HG03097 (cell line): Measurements from ENCODE around the gene CLCC1.
"Not testable (repeated sequence)": the region's sequence is repeated elsewhere in the genome, so short reads cannot be mapped to it uniquely, and the experiment has no call there.

Source experiments
- ATAC-seq: cut with Tn5 transposase; IDR thresholded peaks from one replicate; pipeline ENCODE4 v1.9.1; 2021; ENCODE audit not compliant: unreplicated experiment, low FRiP score

CLCC1 gene, protein sequence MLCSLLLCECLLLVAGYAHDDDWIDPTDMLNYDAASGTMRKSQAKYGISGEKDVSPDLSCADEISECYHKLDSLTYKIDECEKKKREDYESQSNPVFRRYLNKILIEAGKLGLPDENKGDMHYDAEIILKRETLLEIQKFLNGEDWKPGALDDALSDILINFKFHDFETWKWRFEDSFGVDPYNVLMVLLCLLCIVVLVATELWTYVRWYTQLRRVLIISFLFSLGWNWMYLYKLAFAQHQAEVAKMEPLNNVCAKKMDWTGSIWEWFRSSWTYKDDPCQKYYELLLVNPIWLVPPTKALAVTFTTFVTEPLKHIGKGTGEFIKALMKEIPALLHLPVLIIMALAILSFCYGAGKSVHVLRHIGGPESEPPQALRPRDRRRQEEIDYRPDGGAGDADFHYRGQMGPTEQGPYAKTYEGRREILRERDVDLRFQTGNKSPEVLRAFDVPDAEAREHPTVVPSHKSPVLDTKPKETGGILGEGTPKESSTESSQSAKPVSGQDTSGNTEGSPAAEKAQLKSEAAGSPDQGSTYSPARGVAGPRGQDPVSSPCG

DNA sequence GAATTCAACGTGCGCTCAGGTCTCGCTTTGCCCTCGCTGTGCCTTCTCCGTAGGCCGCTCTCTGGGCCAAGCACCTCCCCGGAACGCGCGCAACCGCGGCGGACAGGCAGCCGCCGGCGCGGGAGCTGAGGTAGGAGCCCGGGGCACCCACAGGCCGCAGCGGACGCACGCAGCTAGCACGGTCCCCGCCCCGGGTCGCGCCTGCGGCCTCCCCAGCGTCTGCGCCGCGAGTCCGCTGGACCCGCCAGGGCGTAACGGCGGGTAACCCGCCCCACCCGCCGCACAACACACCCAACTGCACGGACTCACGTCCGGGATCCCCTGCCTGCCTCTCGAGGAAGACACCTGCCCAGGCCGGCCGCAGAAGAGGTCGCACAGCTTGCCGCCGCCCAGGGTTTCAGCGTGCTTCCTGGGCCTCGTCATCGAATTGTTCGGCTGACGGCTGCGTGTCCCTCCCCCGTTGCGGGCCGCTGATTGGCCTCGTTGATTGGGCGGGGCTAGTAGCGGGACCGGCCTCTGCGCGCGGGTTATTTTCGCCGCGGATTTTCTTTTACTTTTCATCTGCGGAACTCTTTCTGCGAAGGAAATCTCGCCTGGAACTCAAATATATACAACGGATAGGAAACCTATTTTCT lies at the start of gene CLCC1:
Gene CLCC1 (minus strand): TSS at position 433 of the 635 bp plus-strand sequence. CDS start 13,047 bp downstream, outside the sequence.
- ATAC-seq, result peak; percentile 94

DNA sequence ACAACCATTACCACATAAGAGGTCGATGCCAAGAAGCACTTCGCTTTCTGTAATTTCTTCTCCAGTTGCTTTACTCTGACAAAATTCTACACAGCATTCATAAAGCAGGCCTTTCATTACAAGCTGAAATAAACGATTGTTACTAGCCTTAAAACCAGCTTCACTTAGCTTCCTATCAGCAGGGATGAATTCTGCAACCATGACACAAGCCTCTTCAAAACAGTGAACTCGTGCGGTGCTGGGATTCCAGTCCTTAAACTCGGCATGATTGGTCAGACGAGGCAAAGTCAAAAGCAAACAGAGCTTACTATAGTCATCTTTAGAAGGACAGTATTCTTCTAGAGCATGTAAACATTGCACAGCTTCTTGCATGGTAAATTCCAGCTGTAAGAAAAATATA lies 48.1 kb upstream of the CLCC1 start:
- no peak for ATAC-seq

DNA sequence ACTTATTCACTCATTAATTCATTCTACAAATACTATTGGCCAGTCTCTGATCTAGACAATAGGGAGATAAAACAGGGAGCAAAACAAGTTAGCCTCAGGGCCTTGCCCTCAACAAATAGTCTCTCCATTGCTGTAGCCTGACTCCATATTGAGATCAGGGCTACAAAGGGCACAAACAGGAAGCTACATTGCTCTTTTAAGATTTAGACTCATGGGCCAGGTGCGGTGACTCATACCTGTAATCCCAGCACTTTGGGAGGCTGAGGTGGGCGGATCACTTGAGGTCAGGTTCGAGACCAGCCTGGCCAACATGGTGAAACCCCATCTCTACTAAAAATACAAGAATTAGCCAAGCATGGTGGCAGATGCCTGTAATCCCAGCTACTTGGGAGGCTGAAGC lies 33.3 kb upstream of the CLCC1 start:
- ATAC-seq, result not testable (repeated sequence)

DNA sequence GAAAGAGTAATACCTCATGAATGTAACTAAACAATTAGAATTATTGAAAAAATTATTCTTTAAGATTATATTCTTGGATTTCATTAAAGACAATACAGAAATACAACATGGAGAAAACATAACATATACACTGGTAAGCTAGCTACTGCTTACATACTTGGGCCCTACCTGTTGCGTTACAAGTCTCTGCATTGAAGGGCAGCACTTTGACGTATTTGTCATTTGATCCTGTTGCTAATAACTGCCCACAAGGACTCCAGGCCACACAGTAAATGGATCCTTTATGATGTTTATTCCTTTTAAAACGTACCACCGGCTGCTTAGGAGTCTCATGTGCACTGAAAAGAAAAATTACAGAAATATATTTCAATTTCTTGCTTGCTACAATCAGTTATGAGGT lies 19.8 kb upstream of the CLCC1 start:
- ATAC-seq, result no peak

DNA sequence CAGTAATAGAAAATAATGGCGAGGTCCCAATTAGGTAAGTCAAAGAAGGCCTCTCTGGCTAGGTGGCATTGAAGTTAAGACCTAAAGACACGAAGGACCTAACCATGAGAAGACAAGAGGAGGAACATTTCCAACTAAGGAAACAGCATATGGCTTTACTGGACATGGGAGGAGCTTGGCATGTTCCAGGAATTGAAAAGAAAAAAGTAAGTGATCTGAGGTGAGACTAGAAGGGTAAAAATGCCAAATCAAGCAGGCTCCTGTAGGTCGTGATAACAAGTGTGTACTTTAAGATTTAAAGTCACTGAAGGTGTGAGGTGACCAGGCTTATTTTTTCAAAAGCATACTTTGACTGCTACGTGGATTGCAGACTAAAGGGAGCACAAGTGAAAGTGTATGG lies 13.4 kb upstream of the CLCC1 start:
- no peak for ATAC-seq

DNA sequence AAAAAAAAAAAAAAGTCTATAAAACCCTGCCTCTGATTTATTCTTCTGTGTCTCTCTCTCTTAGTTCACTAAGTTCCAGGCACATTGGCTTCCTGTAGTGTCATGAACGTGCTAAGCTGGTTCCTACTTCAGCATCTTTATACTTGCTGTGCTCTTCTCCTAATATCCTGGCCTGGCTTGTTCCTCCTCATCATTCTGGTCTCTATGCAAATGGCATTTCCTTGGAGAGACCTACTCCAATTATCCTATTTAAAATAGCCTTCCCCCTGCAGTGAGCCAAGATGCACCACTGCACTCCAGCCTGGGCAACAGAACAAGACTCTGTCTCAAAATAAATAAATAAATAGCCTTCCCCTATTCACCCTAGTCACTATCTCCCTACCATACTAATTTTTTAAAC lies 9.7 kb upstream of the CLCC1 start:
- no peak for ATAC-seq

DNA sequence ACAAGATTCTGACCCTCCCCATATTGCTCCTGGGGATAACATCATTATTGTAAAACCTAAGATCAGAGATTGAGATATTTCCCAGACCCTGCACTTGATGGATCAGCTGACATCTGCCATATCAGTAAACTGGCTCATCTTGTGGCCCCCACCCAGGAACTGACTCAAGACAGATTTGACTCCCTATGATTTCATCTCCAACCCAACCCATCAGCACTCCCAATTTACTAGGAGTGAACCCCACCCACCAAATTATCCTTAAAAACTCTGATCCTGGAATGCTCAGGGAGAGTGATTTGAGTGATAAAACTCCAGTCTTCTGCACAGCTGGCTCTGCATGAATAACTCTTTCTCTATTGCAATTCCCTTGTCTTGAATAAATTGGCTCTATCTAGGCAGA lies 6.1 kb upstream of the CLCC1 start:
- no peak for ATAC-seq

DNA sequence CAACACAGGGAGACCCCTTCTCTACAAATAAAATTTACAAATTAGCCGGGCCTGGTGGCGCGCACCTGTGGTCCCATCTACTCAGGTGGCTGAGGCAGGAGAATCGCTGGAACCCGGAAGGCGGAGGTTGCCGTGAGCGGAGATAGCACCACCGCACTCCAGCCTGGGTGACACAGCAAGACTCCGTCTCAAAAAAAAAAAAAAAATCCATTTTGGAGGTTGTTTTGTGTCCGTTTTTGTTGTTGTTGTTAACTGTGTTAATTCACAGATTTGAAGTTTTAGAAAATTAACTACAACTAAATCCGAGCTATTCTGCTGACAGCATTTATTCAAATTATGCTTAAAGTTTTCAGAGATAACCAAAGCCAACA lies 618 bp downstream of the CLCC1 start:
- ATAC-seq, result no peak

DNA sequence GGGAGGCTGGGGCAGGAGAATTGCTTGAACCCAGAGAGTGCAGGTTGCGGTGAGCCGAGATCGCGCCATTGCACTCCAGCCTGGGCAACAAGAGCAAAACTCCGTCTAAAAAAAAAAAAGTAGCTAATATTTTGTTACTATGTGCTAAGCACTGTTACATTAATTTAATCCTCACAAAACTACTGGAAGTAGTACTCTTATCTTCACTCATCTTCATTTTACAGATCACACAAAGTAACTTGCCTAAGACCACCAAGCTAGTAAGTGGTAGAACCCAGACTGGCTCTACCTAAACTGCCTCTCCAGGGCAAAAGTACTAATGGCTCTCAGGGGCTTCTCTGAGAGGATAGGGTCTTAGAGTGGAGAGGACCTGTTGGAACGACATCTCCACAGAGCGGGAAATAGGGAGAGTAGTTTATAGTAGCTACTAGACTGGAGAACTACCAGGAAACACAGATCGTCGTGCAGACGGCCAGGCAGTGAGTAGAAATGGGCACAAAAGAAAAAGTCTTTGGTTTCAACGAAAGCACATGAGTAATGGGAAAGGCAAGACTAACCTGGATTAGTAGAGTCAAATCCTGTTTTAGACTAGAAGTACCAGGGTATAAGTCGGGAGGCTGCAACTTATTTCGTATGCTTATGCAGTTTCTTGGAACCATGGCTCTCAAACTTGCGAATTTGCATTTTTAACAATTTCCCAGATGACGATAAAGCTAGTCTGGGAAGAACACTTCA lies 1.4 kb downstream of the CLCC1 start:
- no peak for ATAC-seq

DNA sequence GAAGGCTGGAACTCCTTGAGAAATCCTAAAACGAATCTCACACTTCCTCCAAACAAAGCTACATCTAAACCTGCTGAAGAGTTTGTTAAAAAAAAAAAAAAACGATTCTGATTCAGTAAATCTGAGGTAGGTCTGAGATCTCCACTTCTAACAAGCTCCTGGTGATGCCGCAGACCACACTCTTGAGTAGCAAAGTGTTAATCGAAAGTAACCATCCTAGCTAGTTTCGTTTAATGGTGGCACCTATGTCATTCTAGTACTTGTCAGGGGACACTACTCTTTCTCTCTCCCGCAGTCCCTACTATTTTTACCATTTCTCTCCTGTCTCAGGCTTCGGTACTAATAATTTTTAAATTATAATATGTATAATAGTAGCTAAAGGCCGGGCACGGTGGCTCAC lies 2.1 kb downstream of the CLCC1 start:
- ATAC-seq, result no peak

DNA sequence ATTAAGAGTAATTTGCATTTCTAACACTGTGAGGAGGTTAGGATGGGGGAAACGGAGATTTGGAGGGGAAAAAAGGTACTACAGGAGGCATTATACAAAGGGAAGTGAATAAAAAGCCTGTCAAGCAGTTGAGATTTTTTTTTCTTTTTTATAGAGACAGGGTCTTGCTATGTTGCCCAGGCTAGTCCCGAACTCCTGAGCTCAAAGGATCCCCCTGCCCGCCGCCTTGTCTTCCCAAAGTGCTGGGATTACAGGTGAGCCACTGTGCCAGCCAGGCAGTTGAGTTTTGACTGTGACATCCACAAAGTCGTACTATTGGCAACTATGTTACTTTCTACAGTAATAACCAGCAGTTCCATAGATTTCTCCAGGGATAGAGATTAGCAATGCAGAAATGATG lies 2.6 kb downstream of the CLCC1 start:
- no peak for ATAC-seq

DNA sequence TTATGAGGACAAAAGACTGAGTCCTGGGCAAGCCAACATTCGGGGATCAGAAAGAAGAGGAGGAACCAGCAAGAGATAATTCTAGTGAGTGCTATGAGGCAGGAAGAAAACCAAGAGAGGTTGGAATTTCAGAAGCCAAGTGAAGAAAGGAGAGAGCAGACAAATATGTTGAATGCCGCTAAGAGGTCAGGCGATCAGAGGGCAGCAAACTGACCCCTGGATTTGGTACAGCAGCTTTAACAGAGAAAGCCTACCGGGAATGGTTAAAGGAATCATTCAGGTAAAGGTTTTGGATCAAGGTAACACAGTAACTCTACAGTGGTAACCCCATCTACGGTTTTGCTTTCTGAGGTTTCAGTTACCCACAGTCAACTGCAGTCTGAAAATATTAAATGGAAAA lies 5.4 kb downstream of the CLCC1 start:
- no peak for ATAC-seq

DNA sequence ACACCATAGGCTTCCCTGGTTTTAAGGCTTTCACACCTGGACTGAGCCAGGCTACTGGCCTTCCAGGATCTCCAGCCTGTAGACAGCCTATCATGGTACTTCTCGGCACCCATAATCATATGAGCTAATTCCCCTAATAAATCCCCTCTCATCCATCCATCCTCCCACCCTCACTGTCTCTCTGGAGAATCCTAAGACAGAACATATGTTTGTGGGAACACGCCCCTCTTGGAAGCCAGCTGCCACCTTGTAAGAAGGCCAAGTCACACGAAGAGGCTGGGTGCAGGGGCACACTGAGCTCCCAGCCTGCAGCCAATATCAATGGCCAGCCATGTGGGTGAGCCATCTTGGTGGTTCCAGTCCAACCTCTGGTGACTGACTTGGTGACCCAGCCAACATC lies 7.4 kb downstream of the CLCC1 start:
- ATAC-seq, result no peak

DNA sequence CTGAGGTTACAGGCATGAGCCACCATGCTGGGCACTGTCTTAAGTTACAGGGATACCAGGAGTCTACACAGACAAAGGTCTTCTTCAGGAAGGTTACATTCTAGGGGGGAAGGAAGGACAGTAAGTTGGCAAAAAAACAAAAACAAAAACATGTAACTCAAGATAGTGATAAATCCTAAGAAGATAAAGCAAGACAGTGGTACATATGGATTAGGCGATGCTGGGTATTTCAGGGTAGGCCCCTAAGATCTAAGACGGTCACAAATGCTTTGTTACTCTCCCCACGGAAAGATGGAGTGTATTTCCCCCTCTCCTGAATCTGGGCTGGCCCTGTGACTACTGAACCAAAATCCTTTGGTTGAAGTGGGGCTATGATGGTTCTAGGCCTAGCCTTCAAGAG lies 8.2 kb downstream of the CLCC1 start:
- no peak for ATAC-seq

DNA sequence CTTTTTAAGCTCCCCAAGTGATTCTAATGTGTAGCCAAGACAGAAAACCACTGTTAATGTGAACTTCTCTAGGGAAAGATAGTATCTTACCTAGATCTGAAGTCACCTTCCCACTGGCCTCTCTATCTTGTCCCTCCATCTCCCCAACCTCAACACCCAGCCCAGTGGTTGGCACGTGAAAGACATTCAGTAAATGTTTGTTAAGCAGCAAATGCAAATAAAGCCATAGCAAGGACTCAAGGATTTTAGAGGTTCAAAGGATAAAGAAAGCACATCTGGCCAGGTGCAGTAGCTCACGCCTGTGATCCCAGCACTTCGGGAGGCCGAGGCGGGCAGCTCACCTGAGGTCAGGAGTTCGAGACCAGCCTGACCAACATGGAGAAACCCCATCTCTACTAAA lies 9.8 kb downstream of the CLCC1 start:
- ATAC-seq, result no peak

DNA sequence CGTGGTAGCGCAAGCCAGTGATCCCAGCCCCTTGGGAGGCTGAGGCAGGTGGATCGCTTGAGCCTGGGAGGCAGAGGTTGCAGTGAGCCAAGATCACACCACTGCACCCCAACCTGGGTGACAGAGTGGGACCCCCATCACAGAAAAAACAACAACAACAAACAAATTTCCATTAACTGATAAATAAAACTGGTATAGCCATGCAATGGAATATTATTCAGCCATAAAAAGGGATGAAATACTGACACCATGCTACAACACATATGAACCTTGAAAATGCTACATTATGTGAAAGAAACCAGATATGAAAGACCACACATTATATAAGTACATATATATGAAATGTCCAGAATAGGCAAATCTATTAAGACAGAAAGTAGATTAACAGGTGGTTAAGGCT lies 12.0 kb downstream of the CLCC1 start:
- no peak for ATAC-seq

DNA sequence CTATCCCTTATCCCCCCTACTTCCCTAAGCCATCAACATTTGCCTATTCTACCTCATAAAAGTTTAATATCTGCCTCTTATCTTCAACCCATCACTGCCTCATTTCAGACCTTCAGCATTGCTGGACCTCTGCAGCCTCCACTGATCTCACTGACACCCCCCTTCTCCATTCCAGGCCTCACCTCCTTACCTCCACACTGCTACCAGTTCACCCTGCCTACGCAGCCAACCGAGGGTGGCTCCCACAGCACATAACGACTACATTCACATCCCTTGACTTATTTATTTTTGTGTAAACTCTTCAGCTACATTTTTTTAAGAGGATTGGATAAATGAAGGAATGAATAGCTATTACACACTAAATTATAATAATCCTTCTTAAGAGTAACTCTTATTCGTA lies 14.2 kb downstream of the CLCC1 start:
- no peak for ATAC-seq

DNA sequence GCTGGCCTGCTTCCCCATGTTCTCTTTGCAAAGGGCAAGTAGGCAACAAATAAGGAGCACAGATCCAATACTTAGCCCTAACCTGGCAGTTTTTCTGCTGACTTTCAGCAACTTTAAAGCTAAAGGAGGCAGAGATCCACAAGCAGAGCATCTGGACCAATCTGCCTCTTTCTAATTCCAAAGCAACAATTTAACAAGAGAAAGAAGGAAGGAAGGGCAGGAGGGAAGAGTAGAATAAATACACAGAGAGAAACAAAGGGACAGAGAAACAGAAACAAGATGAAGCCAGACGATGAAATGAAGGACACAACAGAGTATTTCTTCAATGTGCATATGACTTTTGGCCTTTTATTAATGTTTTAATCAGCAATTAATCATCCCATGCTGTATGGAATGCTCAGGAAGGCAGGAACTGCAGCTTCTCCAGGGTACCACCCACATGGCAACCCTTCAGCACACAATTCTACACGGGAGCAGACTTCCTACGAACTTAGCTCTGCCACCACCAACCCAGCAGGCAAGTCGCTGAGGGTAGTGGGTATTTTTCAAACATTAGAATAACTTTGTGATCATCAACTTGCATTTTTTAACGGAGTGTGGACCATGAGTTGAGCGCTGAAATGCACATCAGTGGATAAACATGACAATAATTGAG lies 15.3 kb downstream of the CLCC1 start:
- ATAC-seq, result no peak

DNA sequence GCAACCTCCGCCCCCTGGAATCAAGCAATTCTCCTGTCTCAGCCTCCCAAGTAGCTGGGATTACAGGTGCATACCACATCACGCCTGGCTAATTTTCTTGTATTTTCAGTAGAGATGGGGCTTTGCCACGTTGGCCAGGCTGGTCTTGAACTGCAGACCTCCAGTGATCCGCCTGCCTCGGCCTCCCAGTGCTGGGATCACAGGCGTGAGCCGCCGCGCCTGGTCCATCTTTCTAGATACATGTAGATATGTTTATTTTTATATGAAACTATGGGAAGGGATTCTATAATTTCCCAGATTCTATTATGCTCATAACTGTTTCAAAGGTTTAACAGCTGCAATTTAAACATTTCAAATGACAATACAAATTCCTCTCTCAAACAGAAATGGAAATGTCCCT lies 27.1 kb downstream of the CLCC1 start:
- no peak for ATAC-seq

DNA sequence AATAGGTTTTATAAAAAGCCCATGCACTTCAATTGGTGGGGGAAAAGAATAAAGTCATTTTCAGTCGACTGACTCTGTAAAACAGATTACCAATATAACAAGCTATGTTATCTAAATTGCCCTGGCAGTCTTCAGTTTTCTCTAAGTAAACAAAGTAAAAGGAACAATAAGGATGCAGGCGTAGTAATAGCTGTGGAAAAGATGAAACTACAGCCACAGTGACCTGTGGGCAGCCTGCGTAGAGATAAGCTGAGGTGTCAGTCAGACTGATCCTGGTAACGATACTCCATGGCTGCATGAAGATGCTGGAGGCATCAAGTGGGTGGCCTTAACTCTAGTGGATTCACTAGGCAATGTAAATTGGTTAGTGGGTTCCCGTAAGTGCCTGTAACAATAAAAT lies 29.3 kb downstream of the CLCC1 start:
- no peak for ATAC-seq

DNA sequence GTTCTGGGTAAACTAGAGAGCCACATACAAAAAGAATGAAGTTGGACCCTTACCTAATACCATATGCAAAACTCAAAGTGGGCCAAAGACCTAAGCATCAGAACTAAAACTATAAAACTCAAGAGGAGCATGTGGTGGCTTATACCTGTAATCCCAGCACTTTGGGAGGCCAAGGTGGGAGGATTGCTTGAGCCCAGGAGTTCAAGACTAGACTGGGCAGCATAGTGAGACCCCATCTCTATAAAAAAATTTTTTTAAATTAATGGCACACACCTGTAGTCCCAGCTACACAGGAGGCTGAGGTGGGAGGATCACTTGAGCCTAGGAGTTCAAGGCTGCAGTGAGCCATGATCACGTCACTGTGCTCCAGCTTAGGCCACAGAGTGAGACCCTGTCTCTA lies 35.7 kb downstream of the CLCC1 start:
- ATAC-seq, result not testable (repeated sequence)
